MCF 10A (cell line): ENCODE data around the gene GBA2. TPM values are rescaled to one million over a fixed set of nuclear protein-coding genes. Genes with fewer than 3 reads are reported as not detected.
A peak's percentile ranks its signal among the peaks of the same experiment; 100 is the strongest.

Experiments used
- BruUV-seq: library from RNA; stranded (reverse); fragments of 400-500 nt; replicated peaks from 2 replicates; lab custom pipeline; 2021; lab: Mats Ljungman, UMichigan
- CTCF ChIA-PET: fragments of 300-600 bp; sonication (Branson Sonifier 250); formaldehyde crosslinking; extraction: SDS; loops from one replicate; lab custom pipeline; 2021; ENCODE audit warnings: antibody characterized with exemption, inconsistent platforms; lab: Yijun Ruan, JAX
- POLR2A ChIA-PET: fragments of 300-600, 350-650 bp; sonication (Branson Sonifier 250); formaldehyde crosslinking; extraction: SDS; loops from one replicate; lab custom pipeline; 2020; ENCODE audit warnings: antibody characterized with exemption, inconsistent platforms; lab: Yijun Ruan, JAX
- DNase-seq: peaks from one replicate; pipeline ENCODE4 v3.0.0-alpha.2; 2018; ENCODE audit not compliant: unreplicated experiment
- H3K27ac Mint-ChIP-seq: one replicate; pipeline ENCODE4 v1.8.0; 2022; ENCODE audit warnings: mild to moderate bottlenecking, low read depth, mixed read lengths; ENCODE audit not compliant: unreplicated experiment
- H3K27me3 Mint-ChIP-seq: one replicate; pipeline ENCODE4 v1.8.0; 2022; ENCODE audit warnings: mixed read lengths; ENCODE audit not compliant: insufficient read depth, unreplicated experiment
- H3K36me3 Mint-ChIP-seq: one replicate; pipeline ENCODE4 v1.8.0; 2022; ENCODE audit warnings: mild to moderate bottlenecking, moderate library complexity, mixed read lengths; ENCODE audit not compliant: insufficient read depth, unreplicated experiment
- H3K4me1 Mint-ChIP-seq: one replicate; pipeline ENCODE4 v1.8.0; 2022; ENCODE audit warnings: mixed read lengths; ENCODE audit not compliant: insufficient read depth, unreplicated experiment
- H3K4me3 Mint-ChIP-seq: one replicate; pipeline ENCODE4 v1.8.0; 2022; ENCODE audit warnings: mild to moderate bottlenecking, moderate library complexity, mixed read lengths; ENCODE audit not compliant: unreplicated experiment
- H3K9me3 Mint-ChIP-seq: one replicate; pipeline ENCODE4 v1.8.0; 2022; ENCODE audit warnings: mixed read lengths; ENCODE audit not compliant: unreplicated experiment
- CTCF ChIP-seq: fragments of 200-600 bp; IDR thresholded peaks from one replicate; pipeline ENCODE4 v1.8.0; 2022; ENCODE audit warnings: antibody characterized with exemption, mild to moderate bottlenecking; ENCODE audit not compliant: unreplicated experiment
- intact Hi-C: fragments of 100-400 bp; cut with micrococcal nuclease; formaldehyde crosslinking; loops from 2 replicates; pipeline ENCODE4 v1.14.1; 2022
- total RNA-seq: library from RNA; stranded (reverse); gene quantifications from 2 replicates; pipeline ENCODE4 v1.2.3, GENCODE V29; 2022

The GBA2 gene
- total RNA-seq, 1 experiment from 2014 or later = 51.3 TPM

- H3K4me3 Mint-ChIP-seq = peak overlapping the region; percentile 1
- ChIA-PET CTCF (interaction anchor here (0.6 to 2.8 kb wide), 5 partner anchors 11 to 356 kb away, joined by 3 to 17 read pairs (median 4); no protein-coding TSS in a partner anchor), POLR2A (interaction anchor here (0.7 to 4.9 kb wide), 10 partner anchors 10 to 101 kb away, joined by 3 to 48 read pairs (median 4); partner anchors contain the start of genes ARHGEF39, CCDC107, CREB3 and GBA2)
- intact Hi-C loops = no loop called here
- H3K4me1 Mint-ChIP-seq = peaks cover 20% of the 10 kb centered on the region
- peak overlapping the region; percentile 4 for H3K27ac Mint-ChIP-seq
- H3K36me3 Mint-ChIP-seq = peaks cover 19% of the 10 kb centered on the region
- DNase-seq = no peak
- no peak for TF ChIP-seq CTCF
- H3K27me3 Mint-ChIP-seq = no peaks in the 10 kb centered on the region
- BruUV-seq = no TSS peak
- H3K9me3 Mint-ChIP-seq = no peaks in the 10 kb centered on the region
Measured at GRCh38 chr9:35758475-35759050, 9.5 kb upstream of the GBA2 start.

DNA sequence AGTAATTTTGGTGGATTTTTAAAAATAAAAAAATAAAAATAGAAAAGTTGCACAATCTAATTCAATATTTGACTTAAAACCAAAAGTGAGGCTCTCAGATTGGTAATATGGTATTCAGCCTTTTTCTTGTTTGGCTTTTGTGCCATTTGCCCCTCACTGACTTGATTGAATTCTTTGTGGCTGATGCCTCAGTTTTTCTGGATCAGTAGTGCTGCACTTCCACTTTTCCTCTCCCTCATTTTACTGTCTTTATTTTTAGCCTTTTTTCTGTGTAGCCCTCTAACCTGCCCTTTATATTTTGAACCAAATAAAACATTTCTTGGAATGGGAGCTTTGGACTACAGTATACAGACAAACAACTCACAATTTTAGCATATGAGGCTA lies 8.9 kb upstream of the GBA2 start:
- H3K27me3 Mint-ChIP-seq = no peaks in the 10 kb centered on the region
- peak overlapping the region; percentile 97 for H3K4me3 Mint-ChIP-seq
- POLR2A ChIA-PET = interaction anchor here (0.7 to 4.9 kb wide), 7 partner anchors 10 to 93 kb away, joined by 3 to 48 read pairs (median 4); partner anchors contain the start of genes ARHGEF39, CREB3, GBA2 and RGP1

GRCh38 chr9:35757226-35757891 lies 8.3 kb upstream of the GBA2 start:
- DNase-seq = peak; percentile 74
- POLR2A ChIA-PET = interaction anchor here (0.6 to 4.9 kb wide), 7 partner anchors 9 to 1052 kb away, joined by 3 to 48 read pairs (median 4); partner anchors contain the start of genes CREB3, GBA2, RGP1 and TLN1
- no peak for TF ChIP-seq CTCF
- Mint-ChIP-seq H3K4me1 (peaks cover 20% of the 10 kb centered on the region), H3K4me3 (peak overlapping the region; percentile 97), H3K27me3 (no peaks in the 10 kb centered on the region), H3K36me3 (peaks cover 29% of the 10 kb centered on the region), H3K27ac (peak overlapping the region; percentile 98), H3K9me3 (no peaks in the 10 kb centered on the region)
- CTCF ChIA-PET = interaction anchor here (0.6 to 2.8 kb wide), 12 partner anchors 10 to 154 kb away, joined by 3 to 17 read pairs (median 4); no protein-coding TSS in a partner anchor
- intact Hi-C loops = loop anchor here (2.0 kb wide), 1 partner anchor 25 kb away; the partner anchor contains the start of genes CREB3 and TLN1
- BruUV-seq = no TSS peak

More for the DNA sequence above, 8.9 kb upstream of the GBA2 start:
- no peak for DNase-seq
- intact Hi-C loops = loop anchor here (2.0 kb wide), 1 partner anchor 25 kb away; the partner anchor contains the start of genes CREB3 and TLN1
- CTCF ChIA-PET = interaction anchor here (0.6 to 2.8 kb wide), 4 partner anchors 11 to 356 kb away, joined by 3 to 17 read pairs (median 4); no protein-coding TSS in a partner anchor
- TF ChIP-seq CTCF = no peak
- H3K27ac Mint-ChIP-seq = peak overlapping the region; percentile 98
- H3K4me1 Mint-ChIP-seq = peaks cover 20% of the 10 kb centered on the region
- no peaks in the 10 kb centered on the region for H3K9me3 Mint-ChIP-seq
- BruUV-seq = TSS peak; percentile 18
- peaks cover 26% of the 10 kb centered on the region for H3K36me3 Mint-ChIP-seq
